ENCODE results near the gene RPS6KA4.

The RPS6KA4 gene

DNA sequence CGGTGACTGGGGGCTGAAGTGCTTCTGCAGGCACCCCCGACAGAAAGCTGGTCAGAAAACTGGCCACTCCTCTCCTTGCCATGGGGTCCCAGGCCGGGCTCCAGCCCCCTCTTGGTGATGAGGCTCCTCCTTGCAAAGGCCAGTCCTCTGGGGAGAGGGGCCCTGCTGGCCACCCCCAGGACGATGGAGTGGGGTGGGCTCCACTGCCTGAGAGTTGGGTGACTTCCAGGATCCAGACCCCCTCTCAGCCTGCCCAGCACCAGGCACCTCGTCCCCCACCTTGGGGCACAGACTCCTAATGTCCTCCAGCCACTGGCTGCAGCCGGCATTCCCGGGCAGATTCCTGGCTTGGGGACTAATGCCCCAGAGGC is 441 bp upstream of the RPS6KA4 start:
- Histone ChIP-seq H3K4me1 (ENCODE audit: control extremely low read depth in 1 of 4, control insufficient read depth in 4 of 4, insufficient read depth in 4 of 4, low read length in 3 of 4) (peaks cover 2 to 79% (median 51%) of the 10 kb centered on the region in 4 experiments), H3K4me3 (ENCODE audit: control insufficient read depth in 1 of 7, extremely low read depth in 1 of 7, insufficient read depth in 4 of 7, low read depth in 2 of 7, low read length in 6 of 7) (peak overlapping the region in 6 of 7 experiments; percentile 61 to 86 (median 78)), H3K27me3 (replicated peaks in 2 of 5; ENCODE audit: control insufficient read depth in 4 of 5, insufficient read depth in 5 of 5, low read length in 4 of 5) (no peaks in the 10 kb centered on the region), H3K27ac (ENCODE audit: insufficient read depth in 1 of 2, low read depth in 1 of 2, low read length in 2 of 2, poor library complexity in 1 of 2, severe bottlenecking in 2 of 2) (peak overlapping the region in 1 of 2 experiments; percentile 70), H3K9me3 (ENCODE audit: control extremely low read depth in 1 of 5, control insufficient read depth in 4 of 5, insufficient read depth in 2 of 5, low read depth in 1 of 5, low read length in 4 of 5) (no peaks in the 10 kb centered on the region), H3K36me3 (ENCODE audit: control insufficient read depth in 4 of 4, insufficient read depth in 4 of 4, low read length in 3 of 4) (peaks cover 6 to 26% (median 16%) of the 10 kb centered on the region in 4 experiments)
- ChIA-PET CTCF (interaction anchor here (3.1 to 10.8 kb wide), 5 partner anchors 14 to 291 kb away, joined by 11 to 154 read pairs (median 29); partner anchors contain the start of genes CCDC88B, ESRRA and FERMT3), POLR2A (interaction anchor here (0.5 kb wide), 1 partner anchor 22 kb away, joined by 6 read pairs; no protein-coding TSS in a partner anchor)
- no peak for DNase-seq
- WGBS (ENCODE audit: insufficient coverage), result 25% methylated on average over 5 of the region's 7 CpGs

DNA sequence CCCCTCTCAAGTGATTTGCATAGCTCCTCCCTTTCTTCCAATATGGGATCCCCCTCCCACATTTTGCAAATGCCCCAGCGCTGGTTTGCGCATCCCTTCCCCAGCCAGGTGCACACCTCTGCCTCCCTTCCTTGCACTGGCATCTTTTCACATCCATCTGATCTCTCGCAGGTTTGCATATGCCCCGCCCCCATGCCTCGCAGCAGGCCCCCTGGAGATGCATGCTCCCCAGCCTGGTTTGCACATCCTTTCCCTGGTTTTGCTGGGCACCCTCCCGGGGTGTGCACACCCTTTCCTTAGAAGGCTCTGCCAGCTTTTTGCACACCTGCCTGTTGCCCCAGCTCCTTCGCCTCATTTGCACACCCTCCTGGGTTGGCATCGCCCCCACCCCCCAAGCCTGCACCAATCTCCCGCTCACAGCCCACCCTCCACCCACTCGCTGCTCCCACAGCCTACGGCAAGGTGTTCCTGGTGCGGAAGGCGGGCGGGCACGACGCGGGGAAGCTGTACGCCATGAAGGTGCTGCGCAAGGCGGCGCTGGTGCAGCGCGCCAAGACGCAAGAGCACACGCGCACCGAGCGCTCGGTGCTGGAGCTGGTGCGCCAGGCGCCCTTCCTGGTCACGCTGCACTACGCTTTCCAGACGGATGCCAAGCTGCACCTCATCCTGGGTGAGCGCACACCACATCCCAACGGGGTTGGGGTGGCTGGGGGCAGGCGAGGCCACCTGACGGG is 917 bp downstream of the RPS6KA4 start:
- peak; percentile 53 to 75 (median 64) for DNase-seq
- Histone ChIP-seq H3K36me3 (ENCODE audit: control insufficient read depth in 4 of 4, insufficient read depth in 4 of 4, low read length in 3 of 4) (peaks cover 7 to 36% (median 22%) of the 10 kb centered on the region in 4 experiments), H3K27ac (ENCODE audit: insufficient read depth in 1 of 2, low read depth in 1 of 2, low read length in 2 of 2, poor library complexity in 1 of 2, severe bottlenecking in 2 of 2) (no peak overlapping the region), H3K4me1 (ENCODE audit: control extremely low read depth in 1 of 4, control insufficient read depth in 4 of 4, insufficient read depth in 4 of 4, low read length in 3 of 4) (peaks cover 2 to 81% (median 47%) of the 10 kb centered on the region in 4 experiments), H3K9me3 (ENCODE audit: control extremely low read depth in 1 of 5, control insufficient read depth in 4 of 5, insufficient read depth in 2 of 5, low read depth in 1 of 5, low read length in 4 of 5) (no peaks in the 10 kb centered on the region), H3K27me3 (replicated peaks in 2 of 5; ENCODE audit: control insufficient read depth in 4 of 5, insufficient read depth in 5 of 5, low read length in 4 of 5) (no peaks in the 10 kb centered on the region), H3K4me3 (ENCODE audit: control insufficient read depth in 1 of 7, extremely low read depth in 1 of 7, insufficient read depth in 4 of 7, low read depth in 2 of 7, low read length in 6 of 7) (peak overlapping the region; percentile 9 to 86 (median 75))
- CTCF ChIA-PET, result interaction anchor here (0.7 to 10.1 kb wide), 17 partner anchors 13 to 329 kb away, joined by 3 to 154 read pairs (median 4); partner anchors contain the start of genes CCDC88B, FERMT3, PRDX5 and TRMT112
- 5% methylated on average over 31 of the region's 38 CpGs for WGBS (ENCODE audit: insufficient coverage)
- POLR2A ChIA-PET, result interaction anchor here (2.2 kb wide), 1 partner anchor 43 kb away, joined by 6 read pairs; the partner anchor contains the start of genes PRDX5 and TRMT112

DNA sequence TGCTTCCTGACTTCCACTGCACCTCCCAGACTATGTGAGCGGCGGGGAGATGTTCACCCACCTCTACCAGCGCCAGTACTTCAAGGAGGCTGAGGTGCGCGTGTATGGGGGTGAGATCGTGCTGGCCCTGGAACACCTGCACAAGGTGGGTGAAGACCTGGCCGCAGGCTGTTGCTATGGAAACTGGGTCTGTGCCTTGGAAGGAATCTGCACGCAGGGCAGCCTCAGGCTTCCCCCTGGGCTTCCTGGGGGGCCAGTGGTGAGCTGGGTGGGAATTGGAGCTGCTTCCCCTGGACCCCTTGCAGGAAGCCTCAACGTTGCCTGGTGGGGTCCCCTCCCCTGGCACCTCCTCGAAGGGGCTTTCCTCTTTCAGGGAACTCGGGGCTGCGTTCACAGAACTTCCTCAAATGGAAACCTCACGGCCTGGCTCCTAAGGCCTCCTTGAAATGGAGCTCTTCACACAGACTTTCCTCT is 1.5 kb downstream of the RPS6KA4 start:
- H3K4me1 ChIP-seq (ENCODE audit: control extremely low read depth in 1 of 4, control insufficient read depth in 4 of 4, insufficient read depth in 4 of 4, low read length in 3 of 4), result peaks cover 2 to 81% (median 41%) of the 10 kb centered on the region in 4 experiments
- H3K36me3 ChIP-seq (ENCODE audit: control insufficient read depth in 4 of 4, insufficient read depth in 4 of 4, low read length in 3 of 4), result peaks cover 10 to 42% (median 24%) of the 10 kb centered on the region in 4 experiments
- H3K27me3 ChIP-seq (replicated peaks in 2 of 5; ENCODE audit: control insufficient read depth in 4 of 5, insufficient read depth in 5 of 5, low read length in 4 of 5), result no peaks in the 10 kb centered on the region
- no peak overlapping the region for H3K27ac ChIP-seq (ENCODE audit: insufficient read depth in 1 of 2, low read depth in 1 of 2, low read length in 2 of 2, poor library complexity in 1 of 2, severe bottlenecking in 2 of 2)
- H3K9me3 ChIP-seq (ENCODE audit: control extremely low read depth in 1 of 5, control insufficient read depth in 4 of 5, insufficient read depth in 2 of 5, low read depth in 1 of 5, low read length in 4 of 5), result no peaks in the 10 kb centered on the region
- ChIA-PET POLR2A (interaction anchor here (2.2 kb wide), 1 partner anchor 43 kb away, joined by 6 read pairs; the partner anchor contains the start of genes PRDX5 and TRMT112), CTCF (interaction anchor here (0.6 to 10.1 kb wide), 14 partner anchors 12 to 328 kb away, joined by 3 to 154 read pairs (median 4); partner anchors contain the start of genes CCDC88B, FERMT3, PRDX5 and TRMT112)
- peak; percentile 58 to 89 (median 88) for DNase-seq
- 3% methylated on average over 10 of the region's 13 CpGs for WGBS (ENCODE audit: insufficient coverage)
- H3K4me3 ChIP-seq (ENCODE audit: control insufficient read depth in 1 of 7, extremely low read depth in 1 of 7, insufficient read depth in 4 of 7, low read depth in 2 of 7, low read length in 6 of 7), result peak overlapping the region in 6 of 7 experiments; percentile 25 to 86 (median 78)

DNA sequence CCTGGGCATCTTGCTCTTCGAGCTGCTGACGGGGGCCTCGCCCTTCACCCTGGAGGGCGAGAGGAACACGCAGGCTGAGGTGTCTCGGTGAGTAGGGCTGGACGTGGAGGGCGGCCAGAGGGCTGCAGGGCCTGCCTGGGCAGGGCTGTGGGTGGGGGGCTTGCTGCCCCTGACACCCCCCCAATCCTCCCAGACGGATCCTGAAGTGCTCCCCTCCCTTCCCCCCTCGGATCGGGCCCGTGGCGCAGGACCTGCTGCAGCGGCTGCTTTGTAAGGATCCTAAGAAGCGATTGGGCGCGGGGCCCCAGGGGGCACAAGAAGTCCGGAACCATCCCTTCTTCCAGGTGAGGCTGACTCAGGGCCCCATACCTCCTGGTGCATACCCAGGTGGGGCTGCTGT is 2.7 kb downstream of the RPS6KA4 start:
- WGBS (ENCODE audit: insufficient coverage), result 100% methylated on average over 3 of the region's 18 CpGs
- Histone ChIP-seq H3K4me3 (ENCODE audit: control insufficient read depth in 1 of 7, extremely low read depth in 1 of 7, insufficient read depth in 4 of 7, low read depth in 2 of 7, low read length in 6 of 7) (no peak overlapping the region), H3K4me1 (ENCODE audit: control extremely low read depth in 1 of 4, control insufficient read depth in 4 of 4, insufficient read depth in 4 of 4, low read length in 3 of 4) (peaks cover 2 to 75% (median 40%) of the 10 kb centered on the region in 4 experiments), H3K27me3 (replicated peaks in 2 of 5; ENCODE audit: control insufficient read depth in 4 of 5, insufficient read depth in 5 of 5, low read length in 4 of 5) (no peaks in the 10 kb centered on the region), H3K36me3 (ENCODE audit: control insufficient read depth in 4 of 4, insufficient read depth in 4 of 4, low read length in 3 of 4) (peaks cover 17 to 53% (median 33%) of the 10 kb centered on the region in 4 experiments), H3K27ac (ENCODE audit: insufficient read depth in 1 of 2, low read depth in 1 of 2, low read length in 2 of 2, poor library complexity in 1 of 2, severe bottlenecking in 2 of 2) (no peak overlapping the region), H3K9me3 (ENCODE audit: control extremely low read depth in 1 of 5, control insufficient read depth in 4 of 5, insufficient read depth in 2 of 5, low read depth in 1 of 5, low read length in 4 of 5) (no peaks in the 10 kb centered on the region)
- DNase-seq, result no peak
- CTCF ChIA-PET, result interaction anchor here (0.8 to 2.9 kb wide), 4 partner anchors 30 to 283 kb away, joined by 3 to 18 read pairs (median 5); partner anchors contain the start of genes PRDX5 and TRMT112
- POLR2A ChIA-PET, result no interaction called here

DNA sequence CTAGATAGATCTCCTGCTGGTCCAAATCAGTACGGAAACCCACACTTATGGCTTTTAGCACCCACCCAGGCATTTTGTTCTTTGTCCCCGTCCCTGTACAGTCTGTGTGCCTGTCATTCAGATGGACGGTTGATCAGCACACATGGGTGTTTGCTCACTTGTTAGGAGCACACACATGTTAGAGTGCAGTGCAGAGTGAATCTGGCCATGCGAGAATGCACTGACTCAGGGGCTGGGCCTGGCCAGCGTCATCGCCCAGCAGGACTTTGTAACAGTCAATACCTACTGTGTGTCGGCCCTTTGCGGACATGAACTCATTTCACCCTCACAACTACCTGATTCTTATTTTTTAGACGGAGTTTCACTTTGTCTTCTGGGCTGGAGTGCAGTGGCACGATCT is 3.4 kb downstream of the RPS6KA4 start:
- DNase-seq, result no peak
- no peak overlapping the region for H3K4me3 ChIP-seq (ENCODE audit: control insufficient read depth in 1 of 7, extremely low read depth in 1 of 7, insufficient read depth in 4 of 7, low read depth in 2 of 7, low read length in 6 of 7)
- POLR2A ChIA-PET, result no interaction called here
- no peaks in the 10 kb centered on the region for H3K27me3 ChIP-seq (replicated peaks in 2 of 5; ENCODE audit: control insufficient read depth in 4 of 5, insufficient read depth in 5 of 5, low read length in 4 of 5)
- CTCF ChIA-PET, result interaction anchor here (1.2 to 2.0 kb wide), 2 partner anchors 31 to 86 kb away, joined by 3 to 5 read pairs; no protein-coding TSS in a partner anchor
- H3K36me3 ChIP-seq (ENCODE audit: control insufficient read depth in 4 of 4, insufficient read depth in 4 of 4, low read length in 3 of 4), result peaks cover 17 to 58% (median 37%) of the 10 kb centered on the region in 4 experiments
- whole genome bisulfite sequencing (ENCODE audit: insufficient coverage), result 95% methylated on average over 8 of the region's 10 CpGs
- H3K9me3 ChIP-seq (ENCODE audit: control extremely low read depth in 1 of 5, control insufficient read depth in 4 of 5, insufficient read depth in 2 of 5, low read depth in 1 of 5, low read length in 4 of 5), result no peaks in the 10 kb centered on the region
- H3K4me1 ChIP-seq (ENCODE audit: control extremely low read depth in 1 of 4, control insufficient read depth in 4 of 4, insufficient read depth in 4 of 4, low read length in 3 of 4), result peaks cover 2 to 68% (median 40%) of the 10 kb centered on the region in 4 experiments
- H3K27ac ChIP-seq (ENCODE audit: insufficient read depth in 1 of 2, low read depth in 1 of 2, low read length in 2 of 2, poor library complexity in 1 of 2, severe bottlenecking in 2 of 2), result no peak overlapping the region

DNA sequence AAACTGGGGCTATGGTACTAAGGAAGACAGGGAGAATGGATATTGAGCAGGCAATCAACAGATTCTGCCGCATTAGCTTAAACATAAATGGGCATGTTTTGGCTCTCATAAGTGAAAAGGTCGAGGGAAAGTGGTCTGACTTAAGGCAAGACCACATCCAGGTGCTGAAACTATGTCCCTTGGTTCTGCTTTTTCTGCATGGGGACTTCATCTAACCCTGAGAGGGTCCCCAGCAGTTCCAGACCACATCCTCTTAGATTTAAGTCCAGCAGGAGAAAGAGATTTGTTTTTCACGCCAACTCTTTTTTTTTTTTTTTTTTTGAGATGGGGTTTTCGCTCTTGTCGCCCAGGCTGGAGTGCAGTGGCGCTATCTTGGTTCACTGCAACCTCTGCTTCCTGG is 5.5 kb downstream of the RPS6KA4 start:
- H3K27ac ChIP-seq (ENCODE audit: insufficient read depth in 1 of 2, low read depth in 1 of 2, low read length in 2 of 2, poor library complexity in 1 of 2, severe bottlenecking in 2 of 2), result no peak overlapping the region
- peaks cover 2 to 49% (median 21%) of the 10 kb centered on the region in 4 experiments for H3K4me1 ChIP-seq (ENCODE audit: control extremely low read depth in 1 of 4, control insufficient read depth in 4 of 4, insufficient read depth in 4 of 4, low read length in 3 of 4)
- H3K27me3 ChIP-seq (replicated peaks in 2 of 5; ENCODE audit: control insufficient read depth in 4 of 5, insufficient read depth in 5 of 5, low read length in 4 of 5), result no peaks in the 10 kb centered on the region
- DNase-seq, result peak in 2 of 3 donors; percentile 47 to 48
- peaks cover 17 to 78% (median 50%) of the 10 kb centered on the region in 4 experiments for H3K36me3 ChIP-seq (ENCODE audit: control insufficient read depth in 4 of 4, insufficient read depth in 4 of 4, low read length in 3 of 4)
- H3K4me3 ChIP-seq (ENCODE audit: control insufficient read depth in 1 of 7, extremely low read depth in 1 of 7, insufficient read depth in 4 of 7, low read depth in 2 of 7, low read length in 6 of 7), result no peak overlapping the region
- H3K9me3 ChIP-seq (ENCODE audit: control extremely low read depth in 1 of 5, control insufficient read depth in 4 of 5, insufficient read depth in 2 of 5, low read depth in 1 of 5, low read length in 4 of 5), result no peaks in the 10 kb centered on the region
- POLR2A ChIA-PET, result no interaction called here
- CTCF ChIA-PET, result interaction anchor here (0.8 to 1.8 kb wide), 4 partner anchors 8 to 55 kb away, joined by 3 to 5 read pairs (median 5); no protein-coding TSS in a partner anchor
- WGBS (ENCODE audit: insufficient coverage), result 71% methylated on average over 2 of the region's 6 CpGs

Measured in common myeloid progenitor, CD34-positive (primary cell).